CD4-positive, alpha-beta T cell treated with Interleukin-15 for 4 hours (primary cell): ENCODE results near the gene CTTNBP2.

Source experiments
- DNase-seq: peaks from one replicate; pipeline ENCODE4 v3.0.0-alpha.2; 2020; ENCODE audit warnings: low spot score

Gene CTTNBP2

GRCh38 chr7:117873310-117874190, at the start of gene CTTNBP2:
Gene CTTNBP2, minus strand, starts transcription at chr7:117873441. Its CDS starts 26 bp downstream, at chr7:117873415.
- no peak for DNase-seq

- DNase-seq, result no peak
These were observed 43.1 kb upstream of the CTTNBP2 start for GRCh38 chr7:117916309-117916708.

GRCh38 chr7:117912421-117912820, 39.2 kb upstream of the CTTNBP2 start:
- no peak for DNase-seq

- no peak for DNase-seq
These were observed 35.0 kb upstream of the CTTNBP2 start for GRCh38 chr7:117908031-117908795.

- DNase-seq, result no peak
These were observed 33.9 kb upstream of the CTTNBP2 start for GRCh38 chr7:117907049-117907640.

- no peak for DNase-seq
These were observed 29.2 kb upstream of the CTTNBP2 start for GRCh38 chr7:117902314-117902889.

- DNase-seq, result no peak
These were observed 28.0 kb upstream of the CTTNBP2 start for GRCh38 chr7:117901089-117901797.

- DNase-seq, result no peak
These were observed 23.1 kb upstream of the CTTNBP2 start for GRCh38 chr7:117896339-117896738.

- no peak for DNase-seq
These were observed 22.0 kb upstream of the CTTNBP2 start for GRCh38 chr7:117895276-117895675.

- DNase-seq, result no peak
These were observed 20.8 kb upstream of the CTTNBP2 start for GRCh38 chr7:117894037-117894436.

- no peak for DNase-seq
These were observed 19.6 kb upstream of the CTTNBP2 start for GRCh38 chr7:117892821-117893220.

- no peak for DNase-seq
These were observed 16.4 kb upstream of the CTTNBP2 start for GRCh38 chr7:117889611-117890010.

- DNase-seq, result no peak
These were observed 15.4 kb upstream of the CTTNBP2 start for GRCh38 chr7:117888627-117889026.

GRCh38 chr7:117882594-117882993, 9.4 kb upstream of the CTTNBP2 start:
- DNase-seq, result no peak

GRCh38 chr7:117876761-117877160, 3.5 kb upstream of the CTTNBP2 start:
- no peak for DNase-seq

- DNase-seq, result no peak
These were observed 2.3 kb upstream of the CTTNBP2 start for GRCh38 chr7:117875566-117875965.

- no peak for DNase-seq
These were observed 1.0 kb upstream of the CTTNBP2 start for GRCh38 chr7:117874191-117874700.

- no peak for DNase-seq
These were observed 506 bp downstream of the CTTNBP2 start for GRCh38 chr7:117872561-117873309.

GRCh38 chr7:117871778-117872538, 1.3 kb downstream of the CTTNBP2 start:
- DNase-seq, result no peak

- no peak for DNase-seq
These were observed 1.9 kb downstream of the CTTNBP2 start for GRCh38 chr7:117871401-117871777.
